Kidney capillary endothelial cell (primary cell): Measurements from ENCODE around the gene EIF5A2.

Source experiments
- DNase-seq: peaks from one replicate; pipeline ENCODE4 v3.0.0-alpha.2; 2018; ENCODE audit warnings: low spot score

The EIF5A2 gene

GRCh38 chr3:170852324-170852723, 56.1 kb downstream of the EIF5A2 start:
- DNase-seq, result no peak

GRCh38 chr3:170848292-170848917, 60.0 kb downstream of the EIF5A2 start:
- peak; percentile 37 for DNase-seq

- no peak for DNase-seq
Observed at GRCh38 chr3:170844377-170844776, 64.1 kb downstream of the EIF5A2 start.

GRCh38 chr3:170840291-170840859, 68.1 kb downstream of the EIF5A2 start:
- DNase-seq, result no peak

- DNase-seq, result no peak
Observed at GRCh38 chr3:170839518-170840100, 68.8 kb downstream of the EIF5A2 start.
